ENCODE measurements around the gene WDR45B.
"Not testable (repeated sequence)": the region's sequence is repeated elsewhere in the genome, so short reads cannot be mapped to it uniquely, and the experiment has no call there.

Gene WDR45B

GRCh38 chr17:82655523-82655922 lies 7.3 kb upstream of the WDR45B start:
- no peak for DNase-seq

GRCh38 chr17:82655038-82655479 lies 6.8 kb upstream of the WDR45B start:
- no peak for DNase-seq

DNA sequence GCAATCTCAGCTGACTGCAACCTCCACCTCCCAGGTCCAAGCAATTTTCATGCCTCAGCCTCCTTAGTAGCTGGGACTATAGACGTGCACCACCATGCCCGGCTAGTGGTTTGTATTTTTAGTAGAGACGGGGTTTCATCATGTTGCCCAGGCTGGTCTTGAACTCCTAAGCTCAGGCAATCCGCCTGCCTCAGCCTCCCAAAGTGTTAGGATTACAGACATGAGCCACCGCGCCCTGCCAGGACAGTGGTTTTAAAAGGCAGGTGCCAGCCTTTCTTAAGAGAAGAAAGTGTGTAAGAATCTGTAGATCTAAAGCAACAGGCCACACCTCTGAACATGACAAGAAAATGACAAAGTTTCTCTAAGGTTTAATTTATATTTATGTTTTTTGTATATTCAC lies 6.4 kb upstream of the WDR45B start:
- not testable (repeated sequence) for DNase-seq

GRCh38 chr17:82653651-82654528 lies 5.6 kb upstream of the WDR45B start:
- DNase-seq, result no peak

- no peak for DNase-seq
Observed at GRCh38 chr17:82650723-82651122, 2.5 kb upstream of the WDR45B start.

DNA sequence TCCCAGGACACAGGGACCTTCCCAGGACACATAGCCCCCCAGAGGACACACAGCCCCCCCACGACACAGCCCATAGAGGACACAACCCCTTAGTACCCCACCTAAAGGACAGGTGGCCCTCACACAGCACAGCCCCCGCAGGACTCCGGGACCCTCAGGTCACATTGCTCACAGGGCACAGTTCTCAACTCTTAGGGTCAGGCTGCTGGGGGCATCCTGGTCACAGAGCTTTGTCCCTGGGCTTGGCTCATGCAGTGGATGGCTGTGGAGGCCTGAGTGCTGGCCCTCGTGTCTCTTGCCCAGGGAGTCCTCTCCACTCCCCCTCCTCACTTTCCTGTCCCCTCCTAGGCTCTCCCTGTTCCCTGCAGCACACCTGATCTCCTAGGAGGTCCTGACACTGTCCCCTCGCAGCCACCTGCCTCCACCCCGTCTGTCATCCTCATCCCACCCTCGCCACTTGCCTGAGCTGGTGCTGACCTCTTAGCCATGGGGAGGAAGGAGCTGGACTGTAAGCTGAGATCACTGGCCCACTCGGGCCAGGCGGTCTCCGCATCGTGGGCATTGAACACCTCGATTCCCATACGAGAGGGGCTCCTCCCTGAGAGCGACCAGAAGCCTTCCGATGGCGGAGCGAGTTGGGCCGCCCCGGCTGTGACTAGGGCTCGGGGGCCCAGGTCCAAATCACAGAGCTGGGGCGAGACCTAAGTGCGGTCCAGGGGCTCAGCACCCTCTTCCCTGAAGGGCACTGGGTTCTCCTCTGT lies 1.4 kb upstream of the WDR45B start:
- no peak for DNase-seq

GRCh38 chr17:82648742-82649331 lies 593 bp upstream of the WDR45B start:
- peak in 1 of 2 experiments; percentile 29 for DNase-seq

- no peak for DNase-seq
Observed at GRCh38 chr17:82647593-82648164, 565 bp downstream of the WDR45B start.

GRCh38 chr17:82645516-82645915 lies 2.7 kb downstream of the WDR45B start:
- no peak for DNase-seq

DNA sequence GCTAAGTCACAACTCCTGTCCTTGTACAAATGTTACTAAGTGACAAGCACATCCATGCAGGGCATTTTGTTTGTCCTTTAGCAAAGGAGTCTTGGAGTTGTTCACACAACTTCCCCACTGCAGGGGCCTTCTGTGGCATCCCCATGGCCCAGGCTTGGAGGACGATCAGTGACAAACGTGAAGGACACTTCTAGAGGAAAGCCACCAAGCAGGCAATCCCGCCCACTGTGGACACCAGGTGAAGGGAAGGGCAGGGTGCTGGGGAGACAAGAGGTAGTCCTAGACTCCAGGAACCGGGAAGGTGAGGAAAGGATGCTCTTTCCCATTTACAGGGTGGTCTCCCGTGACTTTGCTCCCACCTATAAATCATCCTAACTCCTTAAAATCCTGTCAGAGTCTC lies 4.1 kb downstream of the WDR45B start:
- no peak for DNase-seq

- DNase-seq, result no peak
Observed at GRCh38 chr17:82642022-82642421, 6.2 kb downstream of the WDR45B start.

GRCh38 chr17:82640036-82640435 lies 8.2 kb downstream of the WDR45B start:
- no peak for DNase-seq

DNA sequence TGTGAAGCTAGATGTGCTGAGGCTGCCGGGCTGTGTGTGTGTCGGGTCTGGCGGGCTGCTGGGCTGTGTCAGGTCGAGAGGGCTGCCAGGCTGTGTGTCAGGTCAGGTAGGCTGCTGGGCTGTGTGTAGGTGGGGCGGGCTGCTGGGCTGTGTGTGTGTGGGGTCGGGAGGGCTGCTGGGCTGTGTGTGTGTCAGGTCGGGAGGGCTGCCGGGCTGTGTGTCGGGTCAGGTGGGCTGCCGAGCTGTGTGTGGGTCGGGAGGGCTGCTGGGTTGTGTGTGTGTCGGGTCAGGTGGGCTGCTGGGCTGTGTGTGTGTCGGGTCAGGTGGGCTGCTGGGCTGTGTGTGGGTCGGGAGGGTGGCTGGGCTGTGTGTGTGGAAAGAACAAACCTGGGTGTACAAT lies 8.6 kb downstream of the WDR45B start:
- no peak for DNase-seq

- DNase-seq, result no peak
Observed at GRCh38 chr17:82638183-82638773, 10.0 kb downstream of the WDR45B start.

DNA sequence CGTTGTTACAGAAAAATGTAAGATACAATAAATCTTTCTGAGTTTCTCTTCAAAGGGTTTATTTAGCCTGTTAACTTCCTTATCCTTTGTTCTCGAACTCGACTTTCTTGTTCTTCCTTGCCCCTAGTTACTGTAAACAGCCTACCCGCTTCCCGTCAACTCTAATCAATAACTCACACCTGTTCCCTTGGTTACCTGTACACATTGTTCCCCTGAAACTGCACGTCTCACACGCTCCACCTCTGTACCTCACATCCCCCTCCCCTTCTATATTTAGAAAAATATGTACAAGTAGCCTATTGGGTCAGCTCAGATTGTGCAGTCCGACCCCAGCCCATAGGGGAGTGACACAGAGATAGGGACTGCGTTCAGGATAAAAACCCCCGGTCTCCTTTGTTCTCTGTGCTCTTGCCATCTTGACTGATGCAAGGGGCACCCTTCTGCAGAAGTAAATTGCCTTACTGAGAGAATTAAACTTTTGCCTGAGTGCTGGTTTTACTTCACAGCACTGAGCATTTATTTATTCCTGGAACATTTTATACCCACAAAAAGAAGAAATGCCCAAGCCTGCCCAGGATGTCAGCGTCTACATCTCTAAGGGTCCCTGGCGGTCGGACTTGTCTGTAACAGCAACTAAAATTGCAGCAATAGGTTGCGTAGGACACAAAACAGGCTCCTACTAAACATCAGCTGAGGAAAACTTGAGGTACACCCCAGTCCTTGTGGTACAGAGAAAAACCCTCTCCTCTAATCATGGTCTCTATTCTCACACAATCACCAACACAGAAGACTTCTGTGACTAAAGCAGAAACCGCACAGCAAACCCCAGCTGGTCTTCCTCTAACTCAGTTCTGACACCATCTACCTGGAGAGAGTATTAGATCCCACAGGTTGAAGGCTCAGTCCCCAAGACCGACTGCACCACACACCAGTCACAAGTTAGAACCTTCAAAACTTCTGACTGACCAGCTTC lies 11.3 kb downstream of the WDR45B start:
- no peak for DNase-seq

DNA sequence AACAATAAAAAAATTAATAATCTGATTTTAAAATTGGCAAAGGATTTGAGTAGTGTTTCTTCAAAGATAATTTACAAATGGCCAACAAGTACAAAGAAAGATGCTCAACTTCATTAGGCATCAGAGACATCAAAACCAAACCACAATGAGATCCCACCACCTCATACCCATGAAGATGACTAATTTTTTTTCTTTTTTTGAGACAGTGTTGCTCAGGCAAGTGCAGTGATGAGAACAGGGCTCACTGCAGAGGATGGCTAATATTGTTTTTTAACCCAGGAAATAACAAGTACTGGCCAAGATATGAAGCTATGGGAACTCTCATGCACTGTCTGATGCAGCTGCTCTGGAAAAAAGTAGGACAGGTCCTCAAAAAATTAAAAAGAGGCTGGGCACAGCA lies 14.9 kb downstream of the WDR45B start:
- no peak for DNase-seq

GRCh38 chr17:82632451-82632850 lies 15.8 kb downstream of the WDR45B start:
- DNase-seq, result no peak

DNA sequence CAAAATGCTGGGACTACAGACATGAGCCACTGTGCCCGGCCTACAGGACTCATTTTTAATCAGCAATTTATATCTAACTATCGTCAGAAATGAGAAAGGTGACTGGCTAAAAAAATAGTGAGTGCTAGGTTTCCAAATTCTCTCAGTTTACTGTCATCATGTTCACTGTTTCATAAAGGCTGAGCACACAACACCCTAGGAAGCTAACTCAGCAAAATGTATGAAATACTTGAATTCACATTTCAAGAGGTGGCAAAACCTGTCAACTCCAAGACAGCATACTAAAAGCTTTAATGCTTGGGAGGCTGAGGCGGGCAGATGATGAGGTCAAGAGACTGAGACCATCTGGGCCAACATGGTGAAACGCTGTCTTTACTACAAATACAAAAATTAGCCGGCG lies 16.7 kb downstream of the WDR45B start:
- DNase-seq, result no peak

DNA sequence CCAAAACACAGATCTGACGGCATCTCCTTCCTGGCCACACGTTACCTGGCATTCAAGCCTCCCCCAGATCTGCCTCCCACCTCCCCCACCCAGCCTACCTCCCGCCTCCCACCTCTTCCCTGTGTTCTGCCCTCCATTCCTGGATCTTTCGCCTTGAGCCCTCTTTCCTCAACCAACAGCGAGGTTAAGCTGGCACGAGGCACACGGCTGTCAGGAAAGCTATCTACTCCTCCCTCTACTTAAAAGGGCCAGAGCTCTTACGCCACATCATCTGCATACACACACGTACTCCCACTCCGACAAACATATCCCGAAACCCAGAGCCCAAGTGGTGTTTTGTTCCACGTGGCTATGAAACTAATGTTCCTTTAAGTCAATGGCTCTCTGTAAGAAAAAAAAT lies 18.0 kb downstream of the WDR45B start:
- DNase-seq, result no peak

DNA sequence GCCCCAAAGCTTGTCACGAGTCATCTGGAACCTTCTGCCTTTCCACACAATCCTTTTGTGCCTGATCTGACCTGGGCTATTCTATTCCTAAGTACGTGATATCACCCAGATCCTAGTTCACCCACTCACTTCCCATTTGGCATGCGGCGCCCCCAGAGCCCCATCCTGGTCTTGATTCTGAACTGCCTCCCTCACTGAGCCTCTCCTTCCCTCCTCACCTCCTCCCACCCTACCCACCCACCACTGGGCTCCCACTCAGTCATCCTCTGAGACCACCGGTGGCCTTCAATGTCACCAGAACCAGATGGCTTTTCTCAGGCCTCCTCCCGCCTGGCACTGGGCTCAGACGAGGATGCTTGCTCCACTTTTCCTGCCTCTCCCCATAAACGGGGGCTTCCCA lies 18.5 kb downstream of the WDR45B start:
- no peak for DNase-seq

DNA sequence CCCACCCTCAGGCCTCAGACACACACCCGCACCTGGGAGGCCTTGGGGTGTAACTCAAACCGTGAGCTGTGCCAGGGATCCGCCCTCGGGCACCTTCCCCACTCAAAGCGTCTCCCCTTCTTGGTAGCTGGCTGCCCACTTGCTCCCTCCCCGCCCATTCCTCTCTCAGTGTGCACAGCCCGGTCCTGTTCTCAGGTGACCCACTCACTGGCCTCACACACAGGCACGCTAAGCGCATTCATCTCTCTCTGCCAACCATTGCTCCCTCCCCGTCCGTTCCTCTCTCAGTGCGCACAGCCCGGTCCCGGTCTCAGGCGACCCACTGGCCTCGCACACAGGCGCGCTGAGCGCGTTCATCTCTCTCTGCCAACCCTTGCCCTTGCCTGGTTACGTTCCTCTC lies 20.8 kb downstream of the WDR45B start:
- no peak for DNase-seq

GRCh38 chr17:82623707-82624106 lies 24.5 kb downstream of the WDR45B start:
- DNase-seq, result no peak

Measured in AML-193 (cell line).